Measurements from ENCODE around the gene PUS7.
"Not testable (repeated sequence)": the region's sequence is repeated elsewhere in the genome, so short reads cannot be mapped to it uniquely, and the experiment has no call there.

PUS7 gene, protein sequence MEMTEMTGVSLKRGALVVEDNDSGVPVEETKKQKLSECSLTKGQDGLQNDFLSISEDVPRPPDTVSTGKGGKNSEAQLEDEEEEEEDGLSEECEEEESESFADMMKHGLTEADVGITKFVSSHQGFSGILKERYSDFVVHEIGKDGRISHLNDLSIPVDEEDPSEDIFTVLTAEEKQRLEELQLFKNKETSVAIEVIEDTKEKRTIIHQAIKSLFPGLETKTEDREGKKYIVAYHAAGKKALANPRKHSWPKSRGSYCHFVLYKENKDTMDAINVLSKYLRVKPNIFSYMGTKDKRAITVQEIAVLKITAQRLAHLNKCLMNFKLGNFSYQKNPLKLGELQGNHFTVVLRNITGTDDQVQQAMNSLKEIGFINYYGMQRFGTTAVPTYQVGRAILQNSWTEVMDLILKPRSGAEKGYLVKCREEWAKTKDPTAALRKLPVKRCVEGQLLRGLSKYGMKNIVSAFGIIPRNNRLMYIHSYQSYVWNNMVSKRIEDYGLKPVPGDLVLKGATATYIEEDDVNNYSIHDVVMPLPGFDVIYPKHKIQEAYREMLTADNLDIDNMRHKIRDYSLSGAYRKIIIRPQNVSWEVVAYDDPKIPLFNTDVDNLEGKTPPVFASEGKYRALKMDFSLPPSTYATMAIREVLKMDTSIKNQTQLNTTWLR

DNA sequence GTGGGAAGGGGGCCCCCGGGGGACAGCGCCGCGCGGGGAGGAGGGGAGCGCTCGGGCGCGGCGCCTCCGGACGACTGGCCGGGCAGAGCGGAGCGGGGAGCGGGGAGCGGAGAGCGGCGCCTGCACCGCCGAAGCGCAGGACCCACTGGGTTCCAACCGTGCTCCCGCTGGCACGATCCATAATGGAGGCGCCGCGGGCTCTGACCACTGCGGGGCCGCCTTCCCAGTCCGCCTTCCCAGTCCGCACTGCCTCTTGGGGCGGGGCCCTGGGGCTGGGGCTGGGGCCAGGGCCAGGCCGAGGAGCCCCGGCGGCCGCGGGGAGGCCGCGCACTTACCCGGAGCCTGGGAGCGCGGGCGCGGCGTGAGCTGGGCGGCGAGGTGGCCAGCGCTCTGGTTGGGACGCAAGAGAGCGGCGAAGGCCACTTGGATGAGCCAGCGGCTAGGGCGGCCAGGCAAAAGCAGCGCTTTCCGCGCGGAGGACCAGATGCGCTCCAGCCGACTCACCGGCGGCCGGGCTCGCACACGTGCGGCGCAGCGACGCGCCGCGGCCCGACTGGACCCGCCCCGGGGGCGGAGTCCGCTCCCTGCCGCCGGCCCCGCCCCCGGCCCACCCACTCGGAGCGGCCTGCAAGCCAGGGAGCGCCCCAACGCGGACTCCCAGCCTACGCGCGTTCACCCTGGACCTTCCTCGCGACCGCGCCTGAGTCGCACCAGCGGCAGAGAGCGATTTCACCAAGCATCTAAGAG, at the start of gene PUS7:
PUS7 (minus strand) TSS at position 555 of the 747 bp plus-strand sequence. CDS start 13,759 bp downstream, outside the sequence.
- no peak for FAIRE-seq

DNA sequence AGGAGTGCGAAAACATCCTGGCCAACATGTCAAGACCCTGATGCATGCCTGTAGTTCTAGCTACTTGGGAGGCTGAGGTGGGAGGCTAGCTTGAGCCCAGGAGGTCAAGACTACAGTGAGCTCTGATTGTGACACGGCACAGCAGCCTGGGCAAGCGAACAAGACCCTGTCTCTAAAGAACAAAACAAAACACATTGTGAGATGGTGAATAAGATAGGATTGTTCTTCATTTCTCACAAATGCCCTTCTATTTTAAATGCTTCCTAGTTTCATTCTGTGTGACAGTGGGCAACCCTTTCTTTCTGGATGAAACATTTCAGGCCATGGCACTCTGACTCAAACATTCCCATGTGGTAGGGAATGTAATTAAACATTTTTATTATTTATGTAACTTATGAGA, 45.8 kb upstream of the PUS7 start:
- FAIRE-seq, result no peak

DNA sequence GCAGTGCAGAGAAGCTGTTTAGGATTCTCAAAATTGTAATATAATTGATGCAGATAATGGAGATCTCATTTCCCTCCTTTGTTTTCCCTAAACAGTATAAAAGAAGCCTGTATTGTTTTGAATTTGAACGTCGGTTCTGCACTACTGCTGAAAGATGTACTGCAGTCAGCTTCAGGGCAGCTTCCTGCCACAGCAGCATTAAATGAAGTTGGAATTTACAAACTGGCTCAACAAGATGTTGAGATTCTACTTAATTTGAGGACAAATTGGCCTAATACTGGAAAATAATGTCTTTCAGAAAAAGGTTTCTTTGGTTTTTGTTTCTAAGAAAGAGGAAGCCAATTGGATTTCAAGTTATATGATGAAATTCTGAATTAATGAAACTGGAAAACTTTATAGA, 45.0 kb upstream of the PUS7 start:
- FAIRE-seq, result no peak

DNA sequence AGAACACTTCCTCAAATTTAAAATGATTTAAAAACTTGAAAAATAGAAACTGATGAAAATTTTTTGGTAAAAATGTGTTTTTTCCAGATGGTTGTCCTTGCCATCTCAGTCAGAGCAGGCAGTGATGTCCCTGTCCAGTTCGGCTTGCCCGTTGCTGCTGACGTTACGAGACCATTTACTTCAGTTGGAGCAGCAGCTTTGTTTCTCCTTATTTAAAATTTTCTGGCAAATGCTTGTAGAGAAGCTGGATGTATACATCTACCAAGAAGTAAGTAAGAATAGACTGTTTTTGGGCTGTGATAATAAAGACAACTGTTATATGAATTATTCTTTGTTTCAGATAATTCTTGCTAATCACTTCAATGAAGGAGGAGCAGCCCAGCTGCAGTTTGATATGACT, 43.1 kb upstream of the PUS7 start:
- FAIRE-seq, result no peak

DNA sequence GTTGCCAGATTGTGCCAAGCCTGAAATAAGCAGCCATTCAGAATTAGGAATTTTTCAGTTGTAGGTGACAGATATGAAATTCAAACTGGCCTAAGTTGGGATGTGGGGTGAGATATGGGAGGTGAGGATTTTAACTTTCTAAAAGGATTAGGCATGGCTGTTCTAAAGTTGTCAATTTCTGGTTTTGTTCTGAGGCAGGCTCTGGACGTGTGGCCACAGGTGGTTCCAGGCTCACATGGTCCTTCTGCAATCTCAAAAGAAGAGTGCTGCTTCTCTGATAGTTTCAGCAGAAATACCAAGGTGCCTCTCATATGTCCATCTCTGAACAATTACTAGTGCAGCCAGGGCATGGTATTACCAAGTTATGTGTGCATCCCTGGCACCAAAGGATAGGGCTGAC, 37.9 kb upstream of the PUS7 start:
- FAIRE-seq, result no peak

DNA sequence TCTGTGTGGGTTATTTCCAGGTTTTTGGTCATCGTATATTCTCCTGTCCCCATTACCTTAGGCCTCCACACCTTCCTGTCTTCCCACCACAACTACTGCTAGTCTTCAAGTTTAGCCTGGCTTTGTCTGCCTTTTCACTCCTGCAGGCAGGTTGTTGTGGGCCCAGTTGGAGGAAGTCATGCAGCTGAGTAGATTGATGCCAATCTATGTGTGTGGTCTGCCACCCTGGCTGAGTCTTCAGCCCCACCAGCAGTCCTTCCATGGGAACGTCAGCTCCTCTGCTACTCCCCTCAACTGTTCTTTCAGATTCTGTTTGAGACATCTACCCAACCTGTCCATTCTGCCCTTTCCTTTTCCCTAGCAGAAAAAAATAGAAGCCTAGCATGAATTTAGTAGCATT, 16.3 kb upstream of the PUS7 start:
- FAIRE-seq, result no peak

DNA sequence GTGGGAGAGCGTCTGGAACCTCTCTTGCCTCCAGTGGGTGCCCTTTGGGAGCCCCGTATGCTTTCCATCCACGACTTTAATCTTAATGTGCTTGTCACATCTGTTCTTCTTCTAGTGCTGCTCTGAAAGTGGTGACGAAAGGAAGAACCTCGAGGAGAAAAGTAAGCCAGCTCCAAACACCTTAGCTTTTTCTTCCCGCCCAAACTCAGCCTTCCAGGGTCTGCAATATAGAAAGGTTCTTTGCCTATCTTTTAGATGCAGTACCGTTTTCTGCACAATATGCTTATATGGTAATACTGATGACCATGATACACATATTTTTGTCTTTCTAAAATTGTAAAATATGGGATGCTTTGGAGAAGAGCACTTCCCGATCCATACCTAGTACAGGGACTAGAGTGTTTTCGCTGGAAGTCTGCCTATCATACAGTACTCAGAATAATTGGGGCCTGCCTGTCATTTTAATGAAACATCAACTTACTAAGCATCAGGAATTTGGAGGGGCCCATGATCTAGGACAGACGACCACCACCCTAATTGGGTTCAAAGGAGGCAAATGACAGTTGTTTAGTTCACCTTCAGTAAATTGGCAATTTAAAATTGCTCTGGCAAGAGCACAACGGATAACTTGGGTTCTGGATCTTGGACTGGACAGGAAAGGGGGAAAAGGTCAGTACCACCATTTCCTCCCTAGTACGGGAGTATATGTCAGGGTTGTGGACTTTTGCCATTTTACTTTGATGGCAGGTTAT, 10.8 kb upstream of the PUS7 start:
- no peak for FAIRE-seq

DNA sequence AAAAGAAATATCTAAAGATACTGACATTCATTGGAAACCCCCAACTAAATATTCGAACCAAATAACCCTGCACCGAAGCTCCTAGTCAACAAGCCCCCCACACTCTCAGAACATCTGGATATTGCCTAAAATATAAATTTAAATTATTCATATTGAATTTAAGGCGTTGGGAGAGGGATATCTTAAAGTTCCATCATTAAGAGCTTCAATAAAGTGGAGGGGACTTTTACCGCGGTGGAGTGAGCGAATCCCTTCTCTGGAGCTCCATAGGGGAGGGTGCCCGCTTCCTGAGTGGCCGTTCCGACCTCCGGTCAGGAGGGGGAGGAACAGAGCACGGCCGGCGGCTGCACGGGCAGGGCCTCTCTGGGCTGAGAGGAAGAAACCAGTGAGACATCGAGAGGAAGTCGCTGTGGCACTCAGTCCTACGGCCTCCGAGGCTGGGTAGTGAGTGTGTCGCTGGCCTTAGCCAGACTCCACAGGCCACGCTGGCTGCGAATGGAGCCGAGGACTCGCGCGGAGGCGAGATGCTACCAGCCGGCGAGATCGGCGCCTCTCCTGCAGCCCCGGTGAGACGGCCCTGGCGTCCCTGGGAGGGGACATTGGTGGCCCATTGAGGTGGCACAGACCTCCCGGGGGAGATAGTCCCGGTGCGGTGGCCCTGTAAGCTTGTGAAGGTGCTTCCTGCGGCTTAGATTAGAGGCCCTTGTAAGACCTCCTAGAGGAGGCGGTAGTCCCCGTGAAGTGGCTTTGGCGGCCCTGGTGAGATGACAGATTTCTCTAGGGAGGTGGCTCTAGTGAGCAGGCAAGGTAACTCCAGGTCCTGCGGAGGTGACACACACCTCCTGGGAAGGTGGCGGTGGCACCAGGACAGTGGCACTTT, 10.0 kb upstream of the PUS7 start, which contains the start of gene RINT1:
RINT1 (plus strand) TSS at position 410 of the 880 bp plus-strand sequence; CDS start at position 525, 115 bp downstream.
- FAIRE-seq, result peak; percentile 29

DNA sequence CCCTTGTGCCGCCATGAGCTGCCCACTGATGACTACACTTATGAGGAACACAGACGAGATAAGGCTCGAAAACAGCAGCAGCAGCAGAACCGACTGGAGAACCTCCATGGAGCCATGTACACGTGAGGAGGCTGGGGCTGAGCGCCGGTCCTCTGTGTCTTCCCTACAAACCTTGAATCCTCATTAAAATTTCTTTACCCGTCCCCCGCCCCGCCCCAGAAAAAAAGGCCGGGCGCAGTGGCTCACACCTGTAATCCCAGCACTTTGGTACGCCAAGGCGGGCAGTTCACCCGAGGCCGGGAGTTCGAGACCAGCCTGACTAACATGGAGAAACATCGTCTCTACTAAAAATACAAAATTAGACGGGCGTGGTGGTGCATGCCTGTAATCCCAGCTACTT, 8.5 kb upstream of the PUS7 start:
- FAIRE-seq, result no peak

DNA sequence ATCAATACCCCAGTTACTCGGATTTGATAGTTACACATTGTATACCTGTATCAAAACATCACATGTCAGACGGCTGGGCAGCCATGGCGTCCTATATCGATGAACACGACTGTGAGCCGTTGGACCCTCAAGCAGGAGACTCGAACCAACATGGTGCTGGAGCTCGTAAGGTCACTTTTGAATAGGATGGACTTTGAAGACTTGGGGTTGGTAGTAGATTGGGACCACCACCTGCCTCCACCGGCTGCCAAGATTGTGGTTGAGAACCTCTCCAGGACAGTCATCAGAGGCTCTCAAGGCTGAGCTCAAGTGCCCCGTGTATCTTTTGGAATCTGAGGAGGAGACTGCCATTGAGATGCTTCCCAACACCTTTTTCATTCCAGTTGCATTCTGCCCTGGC, 8.1 kb upstream of the PUS7 start:
- no peak for FAIRE-seq

DNA sequence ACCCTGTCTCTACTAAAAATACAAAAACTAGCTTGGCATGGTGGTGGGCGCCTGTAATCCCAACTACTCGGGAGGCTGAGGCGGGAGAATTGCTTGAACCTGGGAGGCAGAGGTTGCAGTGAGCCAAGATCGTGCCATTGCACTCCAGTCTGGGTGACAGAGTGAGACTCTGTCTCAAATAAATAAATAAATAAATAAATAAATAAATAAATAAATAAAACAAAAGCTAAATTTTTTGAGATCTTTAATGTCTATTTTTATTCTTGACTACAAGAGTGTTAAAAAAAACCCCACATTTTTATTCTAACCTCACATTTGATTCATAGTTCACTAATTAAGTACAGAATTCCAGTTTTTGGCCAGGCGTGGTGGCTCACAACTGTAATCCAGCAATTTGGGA, 5.7 kb upstream of the PUS7 start:
- FAIRE-seq, result not testable (repeated sequence)

DNA sequence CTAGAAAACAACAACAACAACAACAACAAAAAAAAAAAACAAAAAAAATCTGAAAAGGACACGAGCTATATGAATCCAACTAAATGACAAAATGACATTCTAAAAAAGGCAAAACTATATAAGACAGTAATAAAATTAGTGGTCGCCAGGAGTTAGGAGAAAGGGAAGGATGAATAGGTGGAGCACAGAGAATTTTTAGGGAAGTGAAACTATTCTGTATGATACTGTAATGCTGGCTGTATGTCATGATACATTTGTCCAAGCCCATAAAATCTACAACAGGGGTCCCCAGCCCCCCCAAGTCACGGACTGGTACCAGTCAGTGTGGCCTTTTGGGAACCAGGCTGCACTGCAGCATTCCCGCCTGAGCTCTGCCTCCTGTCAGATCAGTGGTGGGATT, 2.8 kb upstream of the PUS7 start:
- FAIRE-seq, result no peak

DNA sequence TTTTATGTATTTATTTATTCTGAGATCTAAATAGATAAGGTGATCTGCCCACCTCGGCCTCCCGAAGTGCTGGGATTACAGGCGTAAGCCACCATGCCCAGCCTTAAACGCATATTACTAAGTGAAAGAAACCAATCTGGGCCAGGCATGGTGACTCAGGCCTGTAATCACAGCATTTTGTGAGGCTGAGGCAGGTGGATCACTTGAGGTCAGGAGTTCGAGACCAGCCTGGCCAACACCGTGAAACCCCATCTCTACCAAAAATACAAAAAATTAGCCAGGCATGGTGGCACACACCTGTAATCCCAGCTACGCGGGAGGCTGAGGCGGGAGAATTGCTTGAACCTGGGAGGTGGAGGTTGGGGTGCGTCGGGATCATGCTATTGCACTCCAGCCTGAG, 2.4 kb upstream of the PUS7 start:
- FAIRE-seq, result not testable (repeated sequence)

DNA sequence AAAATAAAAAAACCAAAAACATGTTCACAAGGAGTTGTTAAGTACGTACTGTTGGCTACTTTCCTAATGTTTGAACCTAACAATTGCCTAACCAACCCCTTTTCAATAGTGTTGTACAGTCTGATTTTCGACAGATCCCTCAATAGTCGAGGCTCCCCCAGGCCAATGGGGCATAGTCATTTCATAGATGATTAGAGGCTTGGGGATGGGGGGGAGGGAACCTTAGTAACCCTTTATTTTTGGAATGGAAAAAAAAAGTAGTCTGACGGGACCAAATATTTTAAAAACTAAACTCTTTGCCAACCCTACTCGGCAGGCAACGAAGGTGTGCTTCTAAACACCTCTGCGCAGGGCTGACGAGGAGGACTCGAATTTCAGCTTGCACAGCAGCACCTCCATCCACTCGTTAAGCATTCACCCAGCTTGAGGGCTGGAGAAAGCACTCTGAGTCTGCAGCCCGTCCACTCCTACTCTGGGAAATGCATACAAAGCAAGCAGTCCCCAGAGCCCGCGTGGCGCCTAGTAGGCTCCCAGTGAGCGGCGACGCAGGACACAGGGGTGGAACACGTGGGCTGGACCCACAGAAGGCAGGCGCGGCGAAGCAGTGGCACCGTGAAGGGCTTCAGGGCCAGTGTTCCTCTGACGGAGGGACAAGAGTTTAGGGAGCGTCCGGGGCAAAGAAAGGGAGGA, 899 bp downstream of the PUS7 start:
- no peak for FAIRE-seq

DNA sequence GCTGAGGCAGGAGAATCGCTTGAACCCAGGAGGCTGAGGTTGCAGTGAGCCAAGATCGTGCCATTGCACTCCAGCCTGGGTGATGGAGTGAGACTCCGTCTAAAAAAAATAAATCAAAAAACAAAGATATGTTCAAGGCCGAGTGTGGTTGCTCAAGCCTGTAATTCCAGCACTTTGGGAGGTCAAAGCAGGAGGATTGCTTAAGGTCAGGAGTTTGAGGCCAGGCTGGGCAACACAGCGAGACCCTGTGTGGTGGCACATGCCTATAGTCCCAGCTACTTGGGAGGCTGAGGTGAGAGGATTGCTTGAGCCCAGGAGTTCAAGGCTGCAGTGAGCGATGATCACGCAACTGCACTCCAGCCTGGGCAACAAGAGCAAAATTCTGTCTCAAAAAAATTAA, 1.5 kb downstream of the PUS7 start:
- not testable (repeated sequence) for FAIRE-seq

DNA sequence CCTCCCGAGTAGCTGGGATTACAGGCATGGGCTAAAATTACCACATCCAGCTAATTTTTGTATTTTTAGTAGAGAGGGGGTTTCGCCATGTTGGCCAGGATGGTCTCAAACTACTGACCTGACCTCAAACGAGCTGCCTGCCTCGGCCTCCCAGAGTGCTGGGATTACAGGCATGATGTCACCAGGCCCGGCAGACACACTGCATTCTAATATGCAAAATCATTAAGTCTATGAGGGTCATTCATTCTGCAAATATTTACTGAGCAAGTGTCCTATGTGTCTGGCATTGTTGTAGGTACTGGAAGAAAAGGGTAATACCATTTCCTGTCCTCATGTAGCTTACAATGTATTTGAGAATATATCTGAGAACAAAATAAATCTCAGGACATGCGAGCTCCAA, 2.7 kb downstream of the PUS7 start:
- no peak for FAIRE-seq

DNA sequence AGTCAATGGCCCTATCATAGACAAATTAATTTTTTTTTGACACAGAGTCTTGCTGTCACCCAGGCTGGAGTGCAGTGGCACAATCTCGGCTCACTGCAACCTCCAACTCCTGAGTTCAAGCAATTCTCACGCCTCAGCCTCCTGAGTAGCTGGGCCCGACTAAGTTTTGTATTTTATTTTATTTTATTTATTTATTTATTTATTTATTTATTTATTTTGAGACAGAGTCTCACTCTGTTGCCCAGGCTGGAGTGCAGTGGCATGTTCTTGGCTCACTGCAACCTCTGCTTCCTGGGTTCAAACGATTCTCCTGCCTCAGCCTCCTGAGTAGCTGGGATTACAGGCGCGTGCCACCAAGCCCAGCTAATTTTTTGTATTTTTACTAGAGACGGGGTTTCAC, 6.5 kb downstream of the PUS7 start:
- not testable (repeated sequence) for FAIRE-seq

DNA sequence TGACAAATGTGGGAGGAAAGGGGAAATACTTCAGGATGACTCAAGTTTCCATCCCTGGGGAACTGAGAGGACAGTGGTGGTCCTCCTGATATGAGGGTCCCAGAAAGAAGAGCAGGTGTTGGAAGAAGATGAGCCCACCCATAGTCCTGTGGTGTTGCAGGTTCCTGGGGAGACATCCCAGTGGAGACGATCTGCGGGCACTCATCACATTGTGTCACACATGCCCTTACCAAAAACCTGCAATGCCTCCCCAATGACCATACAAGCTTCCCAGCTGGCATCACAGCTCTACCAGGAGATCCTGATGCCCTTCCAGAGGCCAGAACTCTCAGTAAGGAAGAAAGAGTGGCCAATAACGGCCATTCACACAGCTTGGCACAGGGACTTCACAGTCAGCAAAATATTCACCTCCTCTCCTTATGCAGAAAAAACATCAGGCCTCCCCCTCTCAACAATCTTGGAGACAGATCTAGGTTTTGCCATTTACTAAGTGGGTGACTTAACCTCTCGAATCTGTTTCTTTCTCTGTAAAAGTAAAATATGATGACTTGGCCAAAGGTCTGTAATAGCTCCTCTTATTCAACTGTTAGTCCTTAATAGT, 9.0 kb downstream of the PUS7 start:
- no peak for FAIRE-seq

DNA sequence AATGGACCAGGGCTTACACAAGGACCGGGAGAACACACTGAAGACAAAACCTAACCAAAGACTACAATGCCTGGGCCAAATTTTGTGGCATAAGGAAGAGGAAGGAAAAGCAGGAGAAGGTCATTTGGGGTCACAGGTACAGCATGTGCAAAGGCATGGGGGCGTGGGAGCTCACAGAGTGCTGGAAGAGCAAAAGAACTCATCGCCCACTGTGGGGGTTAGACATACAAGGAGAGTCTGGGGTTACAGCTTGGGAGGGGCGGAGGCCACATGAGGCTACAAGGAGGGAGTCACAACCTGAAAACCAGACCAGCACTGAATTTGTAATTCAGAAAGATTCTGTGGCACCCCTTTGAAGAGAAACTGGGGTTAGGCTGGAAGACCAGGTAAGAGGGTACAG, 9.7 kb downstream of the PUS7 start:
- no peak for FAIRE-seq

DNA sequence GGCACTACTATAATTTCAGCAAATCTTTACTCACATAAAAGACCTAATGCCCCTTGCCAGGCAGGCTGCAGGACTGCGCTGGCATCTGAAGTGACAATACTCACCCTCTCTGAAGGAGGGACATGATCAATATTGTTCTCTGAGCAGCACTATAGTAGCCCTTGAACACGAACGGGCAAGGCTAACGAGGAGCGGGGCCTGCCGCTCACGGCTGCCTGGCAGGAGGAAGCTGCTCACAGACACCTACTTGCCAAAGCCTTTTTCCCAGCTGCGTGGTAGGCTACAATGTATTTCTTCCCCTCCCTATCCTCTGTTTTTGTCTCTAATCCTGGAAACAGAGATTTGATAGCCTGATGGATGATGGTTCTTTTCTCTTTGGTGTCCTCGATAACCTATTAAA, 19.9 kb downstream of the PUS7 start:
- FAIRE-seq, result no peak

DNA sequence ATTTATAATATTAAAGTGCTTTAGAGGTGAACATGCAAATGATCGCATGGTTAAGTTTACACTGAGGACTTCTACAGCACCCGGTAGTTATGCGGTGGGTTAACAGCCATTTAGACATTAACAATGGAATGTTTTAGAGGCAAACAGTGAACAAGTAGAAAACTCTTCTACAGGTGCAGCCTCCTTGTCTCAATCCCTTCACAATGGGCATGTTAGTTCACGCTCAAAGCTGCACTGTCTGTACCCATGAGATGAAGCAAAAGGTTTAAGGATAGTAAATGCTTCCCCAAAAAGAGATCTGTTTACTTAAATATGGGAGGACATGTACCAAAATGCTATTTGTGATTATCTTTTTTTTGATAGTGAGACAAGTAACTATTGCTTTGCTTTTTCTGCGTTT, 25.1 kb downstream of the PUS7 start:
- no peak for FAIRE-seq
